IMR-90 (cell line): ENCODE measurements around the gene OPN4. TPM values are rescaled to one million over a fixed set of nuclear protein-coding genes. Genes with fewer than 3 reads are reported as not detected.

ENCODE experiments used
- ATAC-seq: fragments of 200-7000 bp; cut with Tn5 transposase; 2 replicates; pipeline ENCODE4 v1.9.1; 2020; ENCODE audit warnings: low read depth, mild to moderate bottlenecking, moderate library complexity
- BruUV-seq: library from RNA; stranded (reverse); fragments of 400-500 nt; replicated peaks from 2 replicates; lab custom pipeline; 2021; lab: Mats Ljungman, UMichigan
- CTCF ChIA-PET: fragments of 300-600 bp; formaldehyde crosslinking; extraction: SDS; loops from one replicate; lab custom pipeline; 2021; ENCODE audit warnings: antibody characterized with exemption; lab: Yijun Ruan, JAX
- POLR2A ChIA-PET: fragments of 300-600 bp; sonication (Branson Sonifier 250); formaldehyde crosslinking; loops from one replicate; lab custom pipeline; 2022; ENCODE audit warnings: antibody characterized with exemption; ENCODE audit not compliant: unreplicated experiment; lab: Charles Lee
- DNase-seq: peaks from one replicate; pipeline ENCODE4 v3.0.0; 2013
- H2AFZ ChIP-seq: replicated peaks from 2 replicates; pipeline ENCODE3; 2013; ENCODE audit warnings: low read length, mild to moderate bottlenecking; ENCODE audit not compliant: poor library complexity
- H2AK5ac ChIP-seq: 2 replicates; pipeline ENCODE4 v1.6.1; 2013; ENCODE audit warnings: low read depth, low read length, inconsistent platforms
- H2AK9ac ChIP-seq: replicated peaks from 2 replicates; pipeline ENCODE3; 2013; ENCODE audit warnings: mild to moderate bottlenecking, low read depth, low read length, moderate library complexity; ENCODE audit not compliant: poor library complexity
- H2BK120ac ChIP-seq: 2 replicates; pipeline ENCODE4 v1.6.1; 2013; ENCODE audit warnings: low read depth, low read length, inconsistent platforms
- H2BK15ac ChIP-seq: 3 replicates; pipeline ENCODE4 v1.6.1; 2013; ENCODE audit warnings: low read depth, low read length, inconsistent platforms
- H2BK20ac ChIP-seq: 2 replicates; pipeline ENCODE4 v1.6.1; 2013; ENCODE audit warnings: low read depth, mild to moderate bottlenecking, inconsistent platforms, low read length, moderate library complexity
- H2BK5ac ChIP-seq: 2 replicates; pipeline ENCODE4 v1.6.1; 2013; ENCODE audit warnings: mild to moderate bottlenecking, low read depth, low read length, inconsistent platforms; ENCODE audit not compliant: poor library complexity, severe bottlenecking
- H3K14ac ChIP-seq: replicated peaks from 2 replicates; pipeline ENCODE4 v1.6.1; 2013; ENCODE audit warnings: low read depth, low read length, inconsistent platforms
- H3K18ac ChIP-seq: 2 replicates; pipeline ENCODE4 v1.6.1; 2013; ENCODE audit warnings: low read depth, low read length, control low read depth
- H3K23ac ChIP-seq: 2 replicates; pipeline ENCODE4 v1.6.1; 2013; ENCODE audit warnings: low read depth, low read length, inconsistent platforms
- H3K27ac ChIP-seq: 2 replicates; pipeline ENCODE4 v1.5.1; 2013; ENCODE audit warnings: mild to moderate bottlenecking, control low read depth, low read length; ENCODE audit not compliant: insufficient read depth
- H3K27me3 ChIP-seq: 2 replicates; pipeline ENCODE4 v1.6.1; 2013; ENCODE audit warnings: low read length; ENCODE audit not compliant: control insufficient read depth, insufficient read depth
- H3K36me3 ChIP-seq: 2 replicates; pipeline ENCODE4 v1.6.1; 2013; ENCODE audit warnings: low read length, mixed read lengths; ENCODE audit not compliant: control insufficient read depth, insufficient read depth
- H3K4ac ChIP-seq: 2 replicates; pipeline ENCODE4 v1.6.1; 2013; ENCODE audit warnings: low read depth, low read length, inconsistent platforms
- H3K4me1 ChIP-seq: 2 replicates; pipeline ENCODE4 v1.6.1; 2013; ENCODE audit warnings: low read length, mixed read lengths; ENCODE audit not compliant: control insufficient read depth, insufficient read depth
- H3K4me2 ChIP-seq: 2 replicates; pipeline ENCODE4 v1.6.1; 2013; ENCODE audit warnings: low read depth, mild to moderate bottlenecking, control low read depth, low read length, moderate library complexity
- H3K4me3 ChIP-seq: 2 replicates; pipeline ENCODE4 v1.5.1; 2013; ENCODE audit warnings: low read depth, mild to moderate bottlenecking, control low read depth, low read length, moderate library complexity; ENCODE audit not compliant: insufficient read depth
- H3K56ac ChIP-seq: 2 replicates; pipeline ENCODE4 v1.6.1; 2013; ENCODE audit warnings: low read length, inconsistent platforms; ENCODE audit not compliant: insufficient read depth; ENCODE audit errors: extremely low read depth
- H3K79me1 ChIP-seq, 2 experiments: 2 replicates each; pipeline ENCODE4 v1.6.1; 2013; ENCODE audit warnings: low read length in 2 of 2, inconsistent platforms in 1 of 2, low read depth in 1 of 2
- H3K9ac ChIP-seq: 2 replicates; pipeline ENCODE4 v1.6.1; 2013; ENCODE audit warnings: low read depth, low read length, control low read depth
- H3K9me1 ChIP-seq: 2 replicates; pipeline ENCODE4 v1.6.1; 2013; ENCODE audit warnings: low read length, inconsistent platforms; ENCODE audit not compliant: insufficient read depth
- H3K9me3 ChIP-seq: 2 replicates; pipeline ENCODE4 v1.6.1; 2013; ENCODE audit warnings: low read length; ENCODE audit not compliant: control insufficient read depth, insufficient read depth
- H4K20me1 ChIP-seq: 2 replicates; pipeline ENCODE4 v1.6.1; 2013; ENCODE audit warnings: low read length, inconsistent platforms; ENCODE audit not compliant: insufficient read depth
- H4K5ac ChIP-seq: 2 replicates; pipeline ENCODE4 v1.6.1; 2013; ENCODE audit warnings: mild to moderate bottlenecking, low read depth, low read length, control low read depth
- H4K8ac ChIP-seq, 2 experiments: 2 replicates each; pipeline ENCODE4 v1.6.1; 2013; ENCODE audit warnings: low read depth in 2 of 2, low read length in 2 of 2, control low read depth in 1 of 2, inconsistent platforms in 1 of 2
- H4K91ac ChIP-seq: 2 replicates; pipeline ENCODE4 v1.6.1; 2013; ENCODE audit warnings: low read depth, low read length, inconsistent platforms; ENCODE audit not compliant: insufficient read depth
- BHLHE40 ChIP-seq: fragments of 150-350 bp; IDR thresholded peaks from 2 replicates; pipeline ENCODE4 v1.6.1; 2016; ENCODE audit warnings: mild to moderate bottlenecking, low read depth, low read length
- CEBPB ChIP-seq: IDR thresholded peaks from 2 replicates; pipeline ENCODE4 v1.6.1; 2012; ENCODE audit warnings: low read depth, low read length, improper control_type of control experiment
- MXI1 ChIP-seq: IDR thresholded peaks from 2 replicates; pipeline ENCODE4 v1.6.1; 2012; ENCODE audit warnings: low read depth, mild to moderate bottlenecking, low read length, moderate library complexity, borderline replicate concordance
- RAD21 ChIP-seq: IDR thresholded peaks from 2 replicates; pipeline ENCODE4 v1.6.1; 2012; ENCODE audit warnings: low read length, improper control_type of control experiment
- RCOR1 ChIP-seq: IDR thresholded peaks from 2 replicates; pipeline ENCODE4 v1.6.1; 2012; ENCODE audit warnings: mild to moderate bottlenecking, low read length, improper control_type of control experiment; ENCODE audit not compliant: insufficient replicate concordance
- RFX5 ChIP-seq: IDR thresholded peaks from 2 replicates; pipeline ENCODE4 v1.8.0; 2012; ENCODE audit warnings: low read depth, mild to moderate bottlenecking, low read length, moderate library complexity
- WGBS, 2 experiments: methylation state at CpG; one replicate each; pipeline versions ENCODE4 v1.1.5 to v1.1.7; 2013; ENCODE audit warnings: missing lambda C conversion rate in 2 of 2; ENCODE audit not compliant: insufficient read length in 1 of 2; ENCODE audit errors: extremely low coverage in 2 of 2; 5-methylcytosine and 5-hydroxymethylcytosine counted together
- dilution Hi-C: fragments of 300-500 bp; cut with HindIII; formaldehyde crosslinking; loops from one replicate; pipeline ENCODE4 v1.14.3; 2018; ENCODE audit warnings: low sequenced_read_pairs; ENCODE audit not compliant: unreplicated experiment
- in situ Hi-C: fragments of 300-500 bp; cut with MboI; formaldehyde crosslinking; loops from 3 replicates; pipeline ENCODE4 v1.14.3; 2019; ENCODE audit warnings: low sequenced_read_pairs, inconsistent platforms, mixed read lengths
- intact Hi-C: fragments of 100-400 bp; cut with micrococcal nuclease; formaldehyde crosslinking; loops from 2 replicates; pipeline ENCODE4 v1.10.0; 2022
- polyA plus RNA-seq, 3 experiments: library from polyadenylated mRNA; depleted of rRNA; stranded (reverse); fragments of >200 nt; gene quantifications; 2 replicates each; pipeline ENCODE4 v1.2.3, GENCODE V29; 2012; ENCODE audit warnings: low replicate concordance in 1 of 3
- total RNA-seq: library from RNA; depleted of rRNA; stranded (reverse); fragments of >200 nt; gene quantifications from 2 replicates; pipeline ENCODE4 v1.2.3, GENCODE V29; 2012

Gene OPN4
- total and polyA plus RNA-seq, 2 of the 4 experiments (the other 2 are of a cell fraction) = 0.03 TPM; not detected in 1

GRCh38 chr10:86666538-86666937, 12.2 kb downstream of the OPN4 start:
- H2BK5ac ChIP-seq = no peak overlapping the region
- H2AK5ac ChIP-seq = peak overlapping the region; percentile 62
- H3K9ac ChIP-seq = no peak overlapping the region
- ChIA-PET CTCF (no interaction called here), POLR2A (no interaction called here)
- no peak overlapping the region; the same call in 1 of the 2 replicates for H3K14ac ChIP-seq
- peak overlapping the region; percentile 34 for H2BK120ac ChIP-seq
- no peak overlapping the region for H3K4me3 ChIP-seq
- in situ Hi-C loops = no loop called here
- no peak overlapping the region for H3K23ac ChIP-seq
- dilution Hi-C loops = no loop called here
- no peak overlapping the region for H3K27ac ChIP-seq
- no peak for ATAC-seq
- H3K27me3 ChIP-seq = no peaks in the 10 kb centered on the region
- no peaks in the 10 kb centered on the region for H3K36me3 ChIP-seq
- no TSS peak for BruUV-seq
- peak overlapping the region; percentile 41 for H2AFZ ChIP-seq
- H2AK9ac ChIP-seq = no peak overlapping the region
- peaks cover 35% of the 10 kb centered on the region for H3K4me1 ChIP-seq
- H4K91ac ChIP-seq = peak overlapping the region; percentile 21; the same call in 1 of the 2 replicates
- peaks cover 23% of the 10 kb centered on the region for H3K9me1 ChIP-seq
- no peak for DNase-seq
- no peak for TF ChIP-seq BHLHE40
- TF ChIP-seq RFX5 = no peak
- TF ChIP-seq CEBPB = no peak
- no peak for TF ChIP-seq RAD21
- TF ChIP-seq RCOR1 = no peak
- TF ChIP-seq MXI1 = no peak
- no peak overlapping the region for H3K56ac ChIP-seq
- no peak overlapping the region for H4K8ac ChIP-seq
- no peaks in the 10 kb centered on the region for H4K20me1 ChIP-seq
- H3K4ac ChIP-seq = peak overlapping the region; percentile 31; the same call in 1 of the 2 replicates
- no peak overlapping the region for H4K5ac ChIP-seq
- H2BK15ac ChIP-seq = peak overlapping the region; percentile 21; the same call in 1 of the 3 replicates
- H3K9me3 ChIP-seq = no peaks in the 10 kb centered on the region
- H3K4me2 ChIP-seq = no peak overlapping the region
- 88% methylated on average over 4 of the region's 7 CpGs; no CpG with 5 or more reads in 1 of the 2 experiments for WGBS, 2 experiments
- H3K79me1 ChIP-seq = peaks cover 0 to 15% of the 10 kb centered on the region in 2 experiments; a peak in 2 of 4 replicates
- no peak overlapping the region for H3K18ac ChIP-seq
- intact Hi-C loops = no loop called here
- no peak overlapping the region for H2BK20ac ChIP-seq
